SK-N-SH (cell line): ENCODE measurements around the gene PITPNM1.

ENCODE experiments used
- CTCF ChIP-seq: fragments of 200-600 bp; sonication (generic); IDR thresholded peaks from 2 replicates; pipeline ENCODE4 v1.6.1; 2017; ENCODE audit warnings: antibody characterized with exemption, mild to moderate bottlenecking, moderate library complexity
- ELF1 ChIP-seq: IDR thresholded peaks from 2 replicates; pipeline ENCODE4 v1.4.0; 2012
- FOXM1 ChIP-seq: IDR thresholded peaks from 2 replicates; pipeline ENCODE4 v1.4.0; 2012; ENCODE audit warnings: low read depth, mild to moderate bottlenecking
- GABPA ChIP-seq: IDR thresholded peaks from 2 replicates; pipeline ENCODE4 v1.4.0; 2012; ENCODE audit warnings: low read depth, mild to moderate bottlenecking
- MAX ChIP-seq: IDR thresholded peaks from 2 replicates; pipeline ENCODE4 v1.4.0; 2012; ENCODE audit warnings: low read depth
- NFIC ChIP-seq: IDR thresholded peaks from 2 replicates; pipeline ENCODE4 v1.4.0; 2012; ENCODE audit warnings: borderline replicate concordance
- POLR2AphosphoS5 ChIP-seq: IDR thresholded peaks from 2 replicates; pipeline ENCODE4 v1.6.1; 2012; ENCODE audit warnings: low read depth, low read length
- TAF1 ChIP-seq: IDR thresholded peaks from 2 replicates; pipeline ENCODE4 v1.6.1; 2012; ENCODE audit warnings: low read depth, mild to moderate bottlenecking, low read length, moderate library complexity, borderline replicate concordance
- YY1 ChIP-seq: IDR thresholded peaks from 2 replicates; pipeline ENCODE4 v1.4.0; 2012; ENCODE audit warnings: low read depth, mild to moderate bottlenecking
- TF ChIP-seq, protein P1 (sequence below): fragments of 150-350 bp; IDR thresholded peaks from 2 replicates; pipeline ENCODE4 v1.6.1; 2017; ENCODE audit warnings: antibody characterized with exemption, low read length, low read depth, borderline replicate concordance

DNA sequence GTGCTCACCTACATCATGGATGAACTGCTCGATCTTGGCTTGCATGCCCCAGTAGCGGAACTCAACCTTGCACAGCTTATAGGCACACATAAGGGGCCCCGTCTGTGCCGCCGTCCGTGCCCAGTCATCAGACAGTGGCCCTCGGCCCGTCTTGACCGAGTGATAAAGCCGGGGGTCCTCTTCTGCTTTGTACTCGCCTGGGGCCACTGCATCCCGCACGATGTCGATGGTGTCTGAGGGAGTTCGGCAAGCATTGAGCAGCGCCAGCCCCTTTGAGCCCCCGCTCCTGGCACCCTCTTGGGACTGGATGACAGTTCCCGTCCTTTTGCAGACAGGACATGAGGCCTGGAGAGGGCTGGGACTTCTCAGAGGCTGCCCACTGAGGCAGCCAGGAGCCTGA, 3.3 kb downstream of the PITPNM1 start:
- TF ChIP-seq MAX = no peak
- TF ChIP-seq ELF1 = no peak
- TF ChIP-seq CTCF = no peak
- no peak for TF ChIP-seq POLR2AphosphoS5
- TF ChIP-seq, protein P1, sequence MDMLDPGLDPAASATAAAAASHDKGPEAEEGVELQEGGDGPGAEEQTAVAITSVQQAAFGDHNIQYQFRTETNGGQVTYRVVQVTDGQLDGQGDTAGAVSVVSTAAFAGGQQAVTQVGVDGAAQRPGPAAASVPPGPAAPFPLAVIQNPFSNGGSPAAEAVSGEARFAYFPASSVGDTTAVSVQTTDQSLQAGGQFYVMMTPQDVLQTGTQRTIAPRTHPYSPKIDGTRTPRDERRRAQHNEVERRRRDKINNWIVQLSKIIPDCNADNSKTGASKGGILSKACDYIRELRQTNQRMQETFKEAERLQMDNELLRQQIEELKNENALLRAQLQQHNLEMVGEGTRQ = no peak
- TF ChIP-seq TAF1 = no peak
- no peak for TF ChIP-seq YY1
- TF ChIP-seq NFIC = no peak
- no peak for TF ChIP-seq GABPA
- no peak for TF ChIP-seq FOXM1
